ENCODE results near the gene ALDH16A1. TPM values are rescaled to one million over a fixed set of nuclear protein-coding genes. Genes with fewer than 3 reads are reported as not detected.

Gene ALDH16A1
- total RNA-seq, 1 donor from 2014 or later, result 14.7 TPM

DNA sequence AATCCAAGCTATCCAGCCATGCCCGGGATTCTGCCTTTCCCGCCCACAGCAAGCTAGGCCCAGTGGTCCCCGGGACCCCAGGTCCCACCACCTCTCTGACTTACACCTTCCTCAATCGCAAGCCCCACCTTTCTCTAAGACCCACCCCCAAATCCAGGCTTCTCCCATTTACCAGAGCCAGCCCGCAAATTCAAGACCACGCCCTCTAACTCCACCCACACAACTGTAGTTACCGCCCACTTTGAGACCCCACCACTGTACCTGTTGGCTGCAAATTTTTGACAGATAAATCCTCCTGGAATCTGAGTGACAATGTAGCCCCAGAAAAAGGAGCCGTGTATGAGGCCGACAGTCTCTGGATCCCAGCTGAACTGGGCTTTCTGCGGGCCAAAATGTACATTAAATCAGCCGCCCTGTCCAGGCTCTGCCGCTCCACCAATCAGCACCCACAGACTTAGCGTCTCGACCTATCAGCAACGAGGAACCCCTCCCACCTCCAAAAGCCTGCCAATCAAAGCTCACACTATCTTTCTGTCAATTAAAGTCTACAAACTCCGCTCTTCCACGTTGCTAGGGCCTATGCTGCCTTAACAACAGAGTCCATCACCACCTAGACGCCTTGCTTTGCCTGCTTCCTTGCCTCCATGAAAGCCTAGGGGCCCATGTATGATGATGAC, 18.0 kb upstream of the ALDH16A1 start:
- Histone ChIP-seq H3K27ac (no peak overlapping the region), H3K27me3 (peaks cover 96% of the 10 kb centered on the region)
- peak overlapping the region; percentile 60 for H3K4me3 Mint-ChIP-seq

DNA sequence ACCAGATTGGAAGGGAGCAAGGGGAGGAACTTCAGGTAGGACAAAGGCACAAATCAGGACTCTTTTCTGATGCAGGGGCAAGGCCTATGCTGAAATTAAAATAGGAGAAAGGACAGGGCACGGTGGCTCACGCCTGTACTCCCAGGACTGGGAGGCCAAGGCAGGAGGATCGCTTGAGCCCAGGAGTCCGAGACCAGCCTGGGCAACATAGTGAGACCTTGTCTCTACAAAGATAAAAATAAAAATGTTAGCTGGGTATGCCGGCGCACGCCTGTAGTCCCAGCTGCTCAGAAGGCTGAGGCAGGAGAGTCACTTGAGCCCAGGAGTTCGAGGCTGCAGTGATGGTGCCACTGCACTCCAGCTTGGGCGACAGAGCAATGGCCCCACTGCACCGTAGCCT, 17.4 kb upstream of the ALDH16A1 start:
- Mint-ChIP-seq H3K27me3 (ENCODE audit: insufficient read depth, low read depth) (peaks cover 76% of the 10 kb centered on the region), H3K9me3 (peaks cover 6% of the 10 kb centered on the region), H3K4me3 (peak overlapping the region; percentile 58), H3K27ac (peak overlapping the region; percentile 23), H3K36me3 (peaks cover 2% of the 10 kb centered on the region), H3K4me1 (peaks cover 17% of the 10 kb centered on the region)
- H3F3A ChIP-seq (ENCODE audit: low read depth), result peaks cover 41% of the 10 kb centered on the region
- H3K36me3 ChIP-seq, result no peaks in the 10 kb centered on the region
- peaks cover 99% of the 10 kb centered on the region for H3K27me3 ChIP-seq
- peaks cover 9% of the 10 kb centered on the region for H3K4me1 ChIP-seq
- H3K79me2 ChIP-seq (ENCODE audit: low read depth), result no peaks in the 10 kb centered on the region
- TF ChIP-seq EZH2 (IDR thresholded peaks at IDR 0.05) (no peak), EZH2phosphoT487 (IDR thresholded peaks at IDR 0.05) (no peak)
- TF ChIP-seq, protein P1, sequence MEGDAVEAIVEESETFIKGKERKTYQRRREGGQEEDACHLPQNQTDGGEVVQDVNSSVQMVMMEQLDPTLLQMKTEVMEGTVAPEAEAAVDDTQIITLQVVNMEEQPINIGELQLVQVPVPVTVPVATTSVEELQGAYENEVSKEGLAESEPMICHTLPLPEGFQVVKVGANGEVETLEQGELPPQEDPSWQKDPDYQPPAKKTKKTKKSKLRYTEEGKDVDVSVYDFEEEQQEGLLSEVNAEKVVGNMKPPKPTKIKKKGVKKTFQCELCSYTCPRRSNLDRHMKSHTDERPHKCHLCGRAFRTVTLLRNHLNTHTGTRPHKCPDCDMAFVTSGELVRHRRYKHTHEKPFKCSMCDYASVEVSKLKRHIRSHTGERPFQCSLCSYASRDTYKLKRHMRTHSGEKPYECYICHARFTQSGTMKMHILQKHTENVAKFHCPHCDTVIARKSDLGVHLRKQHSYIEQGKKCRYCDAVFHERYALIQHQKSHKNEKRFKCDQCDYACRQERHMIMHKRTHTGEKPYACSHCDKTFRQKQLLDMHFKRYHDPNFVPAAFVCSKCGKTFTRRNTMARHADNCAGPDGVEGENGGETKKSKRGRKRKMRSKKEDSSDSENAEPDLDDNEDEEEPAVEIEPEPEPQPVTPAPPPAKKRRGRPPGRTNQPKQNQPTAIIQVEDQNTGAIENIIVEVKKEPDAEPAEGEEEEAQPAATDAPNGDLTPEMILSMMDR (IDR thresholded peaks at IDR 0.05), result no peak
- H3K9me3 ChIP-seq (ENCODE audit: low read depth), result no peaks in the 10 kb centered on the region
- no peak overlapping the region for H3K27ac ChIP-seq
- no peak overlapping the region for H3K4me3 ChIP-seq
- no peak for DNase-seq (ENCODE audit: low spot score)
- H4K20me1 ChIP-seq (ENCODE audit: low read depth), result peaks cover 5% of the 10 kb centered on the region
- no peak overlapping the region for H3K4me2 ChIP-seq
- no peak overlapping the region for H3K9ac ChIP-seq
- H2AFZ ChIP-seq (replicated peaks), result no peak overlapping the region

More for the DNA sequence above, 18.0 kb upstream of the ALDH16A1 start:
- Histone ChIP-seq H3K79me2 (ENCODE audit: low read depth) (no peaks in the 10 kb centered on the region), H3K4me1 (peaks cover 12% of the 10 kb centered on the region), H3K4me2 (no peak overlapping the region), H4K20me1 (ENCODE audit: low read depth) (no peaks in the 10 kb centered on the region), H2AFZ (replicated peaks) (no peak overlapping the region), H3K36me3 (no peaks in the 10 kb centered on the region), H3K9ac (no peak overlapping the region), H3K9me3 (ENCODE audit: low read depth) (no peaks in the 10 kb centered on the region), H3F3A (ENCODE audit: low read depth) (peaks cover 43% of the 10 kb centered on the region), H3K4me3 (no peak overlapping the region)
- Mint-ChIP-seq H3K9me3 (peaks cover 9% of the 10 kb centered on the region), H3K4me1 (peaks cover 19% of the 10 kb centered on the region), H3K36me3 (peaks cover 2% of the 10 kb centered on the region), H3K27me3 (ENCODE audit: insufficient read depth, low read depth) (peaks cover 74% of the 10 kb centered on the region), H3K27ac (peak overlapping the region; percentile 23)
- TF ChIP-seq EZH2phosphoT487 (IDR thresholded peaks at IDR 0.05), result no peak
- no peak for TF ChIP-seq EZH2 (IDR thresholded peaks at IDR 0.05)
- TF ChIP-seq, protein P1 (IDR thresholded peaks at IDR 0.05), result no peak
- no peak for DNase-seq (ENCODE audit: low spot score)

DNA sequence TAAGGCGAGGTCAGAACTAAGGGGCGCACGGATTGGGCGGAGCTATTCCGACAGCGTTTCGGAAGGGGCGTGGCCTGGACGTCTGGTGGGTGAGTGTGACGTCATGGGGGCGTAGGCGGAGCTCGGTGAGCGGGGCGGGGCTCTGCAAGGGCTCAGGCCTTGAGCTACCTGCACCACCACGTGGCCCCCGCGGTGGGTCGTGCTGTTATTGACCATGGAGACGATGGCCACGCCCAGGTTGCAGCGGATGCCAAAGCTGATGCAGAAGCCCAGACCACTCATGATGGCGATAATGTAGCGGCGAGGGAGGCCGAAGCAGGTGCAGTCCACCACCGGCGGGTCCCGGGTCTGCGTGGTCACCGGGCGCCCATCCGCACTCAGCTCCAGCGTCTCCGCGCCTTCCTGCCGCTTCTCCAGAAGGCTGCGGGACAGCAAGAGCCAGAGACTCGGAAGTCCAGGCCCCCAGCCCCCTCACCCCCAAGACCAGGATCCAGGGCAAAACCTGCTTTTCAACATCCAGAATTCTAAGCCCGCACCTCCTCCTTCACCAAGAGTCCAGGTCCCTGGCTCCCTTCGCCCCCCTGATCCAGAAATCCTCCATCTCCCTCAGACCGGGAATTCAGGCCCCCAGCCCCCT, 16.5 kb upstream of the ALDH16A1 start:
- Histone ChIP-seq H3K9me3 (ENCODE audit: low read depth) (no peaks in the 10 kb centered on the region), H2AFZ (replicated peaks) (no peak overlapping the region), H3K9ac (no peak overlapping the region), H3K4me1 (peaks cover 9% of the 10 kb centered on the region), H3K4me2 (no peak overlapping the region), H3K79me2 (ENCODE audit: low read depth) (no peaks in the 10 kb centered on the region), H3K4me3 (no peak overlapping the region), H3K27ac (no peak overlapping the region), H3K36me3 (no peaks in the 10 kb centered on the region), H4K20me1 (ENCODE audit: low read depth) (peaks cover 6% of the 10 kb centered on the region), H3F3A (ENCODE audit: low read depth) (peaks cover 44% of the 10 kb centered on the region), H3K27me3 (peaks cover 100% of the 10 kb centered on the region)
- peak; percentile 17 for TF ChIP-seq EZH2 (IDR thresholded peaks at IDR 0.05)
- TF ChIP-seq EZH2phosphoT487 (IDR thresholded peaks at IDR 0.05), result peak; percentile 25
- TF ChIP-seq, protein P1 (IDR thresholded peaks at IDR 0.05), result no peak
- peaks cover 5% of the 10 kb centered on the region for H3K9me3 Mint-ChIP-seq
- H3K27me3 Mint-ChIP-seq (ENCODE audit: insufficient read depth, low read depth), result peaks cover 76% of the 10 kb centered on the region
- peaks cover 18% of the 10 kb centered on the region for H3K4me1 Mint-ChIP-seq
- H3K27ac Mint-ChIP-seq, result no peak overlapping the region
- peaks cover 2% of the 10 kb centered on the region for H3K36me3 Mint-ChIP-seq
- peak; percentile 91 for DNase-seq (ENCODE audit: low spot score)
- H3K4me3 Mint-ChIP-seq, result peak overlapping the region; percentile 58

Measured in neural progenitor cell (in vitro differentiated cells).